ENCODE results near the gene FBXO2.

DNA sequence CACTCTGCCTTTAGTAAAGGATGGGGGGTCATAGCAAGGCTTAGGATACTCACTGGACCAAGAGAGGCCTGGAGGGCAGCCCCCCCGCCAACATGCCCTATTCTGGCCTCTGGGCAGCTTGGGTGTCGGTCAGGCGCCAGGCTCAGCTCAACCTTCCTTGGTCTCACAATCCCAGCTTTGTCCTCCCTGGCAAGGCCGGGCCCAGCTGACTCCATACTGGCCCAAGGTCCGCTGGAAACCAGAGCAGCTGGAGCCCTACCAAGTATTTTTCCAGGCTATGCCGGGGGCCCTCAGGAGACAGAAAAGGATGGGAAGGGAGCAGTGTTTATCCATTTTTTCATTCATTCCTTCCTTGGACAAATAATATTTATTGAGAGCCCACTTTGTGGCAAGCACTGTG, 6.2 kb downstream of the FBXO2 start:
- TF ChIP-seq CTBP1 (IDR thresholded peaks at IDR 0.05; ENCODE audit: borderline replicate concordance) (no peak), SP1 (IDR thresholded peaks at IDR 0.05) (no peak), ARNT (IDR thresholded peaks at IDR 0.05) (no peak), FOXM1 (IDR thresholded peaks at IDR 0.05; ENCODE audit: borderline replicate concordance) (no peak), SUZ12 (IDR thresholded peaks at IDR 0.05) (no peak), FOXA1 (IDR thresholded peaks at IDR 0.05) (no peak), L3MBTL2 (conservative IDR thresholded peaks at IDR 0.05) (no peak), ELF4 (IDR thresholded peaks at IDR 0.05) (no peak)
